Heart left ventricle (tissue), 16 donors: ENCODE measurements around the gene GLI2. TPM values are rescaled to one million over a fixed set of nuclear protein-coding genes. Genes with fewer than 3 reads are reported as not detected.

ENCODE experiments used
- ATAC-seq, 4 donors: fragments of 200-7000 bp; cut with Tn5 transposase; one replicate each; pipeline ENCODE4 v1.9.1; 2020 to 2022; ENCODE audit warnings: moderate library complexity in 4 of 4, mild to moderate bottlenecking in 3 of 4, moderate number of reproducible peaks in 1 of 4
- DNase-seq, 5 donors: peaks; one replicate each; pipeline ENCODE4 v3.0.0-alpha.2; 2020
- H3K27ac ChIP-seq, 12 donors: fragments of 200-600 bp; sonication (generic) in 4 of 12; one replicate each; pipeline versions ENCODE4 v1.5.0 to v1.8.0; 2016 to 2022; ENCODE audit warnings: mild to moderate bottlenecking in 2 of 12
- H3K27me3 ChIP-seq, 9 donors: fragments of 200-600 bp; sonication (generic) in 2 of 9; one replicate each; pipeline versions ENCODE4 v1.5.1 to v1.8.0; 2016 to 2022; ENCODE audit warnings: mild to moderate bottlenecking in 3 of 9
- H3K36me3 ChIP-seq, 9 donors: fragments of 200-600 bp; sonication (generic) in 2 of 9; one replicate each; pipeline versions ENCODE4 v1.5.0 to v1.8.0; 2018 to 2022; ENCODE audit warnings: mild to moderate bottlenecking in 2 of 9
- H3K4me1 ChIP-seq, 12 donors: fragments of 200-600 bp; sonication (generic) in 4 of 12; one replicate each; pipeline versions ENCODE4 v1.5.0 to v1.8.0; 2016 to 2022; ENCODE audit warnings: mild to moderate bottlenecking in 3 of 12
- H3K4me3 ChIP-seq, 12 donors: fragments of 200-600 bp; sonication (generic) in 4 of 12; one replicate each; pipeline versions ENCODE4 v1.5.0 to v1.8.0; 2017 to 2022; ENCODE audit warnings: mild to moderate bottlenecking in 9 of 12, moderate library complexity in 4 of 12
- H3K9me3 ChIP-seq, 12 donors: fragments of 200-600 bp; sonication (generic) in 4 of 12; one replicate each; pipeline versions ENCODE4 v1.5.0 to v1.8.0; 2016 to 2022; ENCODE audit warnings: mild to moderate bottlenecking in 1 of 12
- POLR2A ChIP-seq, 2 donors: fragments of 450-650 bp; IDR thresholded peaks; one replicate each; pipeline ENCODE4 v1.6.1; 2017; ENCODE audit warnings: antibody characterized with exemption in 2 of 2, mild to moderate bottlenecking in 2 of 2, moderate library complexity in 2 of 2
- WGBS, 4 donors: extraction: QIAGEN DNeasy Blood & Tissue Kit in 2 of 4; methylation state at CpG; one replicate each; pipeline versions ENCODE4 v1.1.5 to v1.1.7; 2013 to 2018; 5-methylcytosine and 5-hydroxymethylcytosine counted together
- intact Hi-C, 10 donors: fragments of 100-400 bp; cut with DNase I; formaldehyde crosslinking; loops; one replicate each; pipeline versions ENCODE4 v1.11.1 to v1.14.2; 2022
- polyA plus RNA-seq, 2 donors: library from polyadenylated mRNA; stranded (reverse); fragments of 200-250 nt; gene quantifications; one replicate each; pipeline ENCODE4 v1.2.3, GENCODE V29; 2013
- total RNA-seq, 9 donors: library from RNA; depleted of rRNA in 2 of 9; stranded (reverse); fragments of >200 nt in 2 of 9; fragmentation: NEBNext Ultra II Directional in 3 of 9; extraction: Animal tissue kit (Norgen Biotek cat#: 25700) in 3 of 9; gene quantifications; one replicate each; pipeline versions ENCODE4 v1.1.0 to v1.2.4, GENCODE V29; 2016 to 2023
- TF ChIP-seq, protein P1 (sequence below), 12 donors: fragments of 200-600 bp; sonication (generic) in 4 of 12; IDR thresholded peaks; one replicate each; pipeline versions ENCODE4 v1.5.0 to v1.8.0; 2018 to 2022; ENCODE audit warnings: antibody characterized with exemption in 12 of 12, mild to moderate bottlenecking in 5 of 12
- donor health status: ischemic (EF 13 %, LVEDD 7.1; RV severe dilation, severe dysfunction).
- donor health status: healthy with polysubstance abuse.
- donor health status: DM: no; HTN: yes; CAD: no.
- donor health status: DM: no; HTN: no; CAD: no.
- donor health status: ischemic (EF 25% LVEDD 6.9; RV normal size, moderate dysfunction).
- donor health status: ischemic (EF 25% LVEDD 5.7; RV mildly dilated, moderate dysfunction).
- donor health status: healthy.
- donor health status: DM: yes; HTN: yes; CAD: no.
- donor health status: ischemic (EF 35%, LVEDD 5.7; RV mildly dilated, moderate dysfunction).
- donor health status: nonischemic (EF 11% LVEDD 7.7; RV severe dilation, severe dysfunction).
- donor health status: DM: yes; HTN: yes; CAD: no.
- donor health status: PGD.
- donor health status: ischemic (EF 29% LVEDD 5.4; RV normal size, mild dysfunction).
- donor health status: nonischemic (EF 23%, LVEDD 6.1; RV moderate dilation, normal function).

The GLI2 gene
- total and polyA plus RNA-seq, 11 donors = 0.30 to 4.1 (median 1.0) TPM

DNA sequence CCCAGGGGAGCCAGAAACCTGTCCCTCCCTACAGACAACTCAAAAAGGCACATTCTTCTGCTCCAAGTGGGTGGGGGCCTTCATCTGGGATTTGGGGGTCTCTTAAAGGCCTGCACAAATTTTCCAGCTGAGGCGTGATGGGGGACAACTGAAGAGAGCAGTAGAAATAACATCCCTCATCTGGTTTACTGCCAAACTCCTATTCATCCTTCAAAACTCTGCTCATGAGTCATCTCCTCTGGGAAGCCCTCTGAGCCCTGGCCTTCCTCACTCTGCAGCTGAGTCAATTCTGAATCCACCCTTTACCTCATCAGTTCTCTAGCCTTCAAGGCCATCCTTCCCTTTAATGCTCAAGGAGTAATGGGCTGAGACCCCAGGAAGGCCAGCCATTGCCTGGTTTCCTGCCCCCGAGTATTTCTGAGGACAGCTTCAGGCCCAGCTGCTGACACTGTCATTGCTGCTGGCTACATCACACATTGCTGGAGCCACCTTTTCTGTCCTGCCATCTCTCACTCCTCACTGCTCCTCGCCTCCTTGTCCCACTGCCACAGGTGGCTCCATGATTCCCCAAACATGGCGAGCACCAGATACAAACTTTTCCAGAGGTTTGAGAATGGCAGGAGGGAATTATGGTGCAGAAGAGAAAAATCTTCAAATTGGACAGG, 32.2 kb upstream of the GLI2 start:
- 80 to 88% (median 84%) methylated on average over 4 of the region's 4 CpGs for WGBS, 4 donors
- no peak overlapping the region for H3K27ac ChIP-seq
- peaks cover 0 to 15% (median 0%) of the 10 kb centered on the region in 9 donors for H3K27me3 ChIP-seq
- no peaks in the 10 kb centered on the region for H3K9me3 ChIP-seq
- intact Hi-C loops = loop anchor here in 1 of 10 donors (10.0 kb wide), 1 partner anchor 631 kb away; no protein-coding TSS in a partner anchor
- no peak overlapping the region for H3K4me3 ChIP-seq
- ATAC-seq = peak in 1 of 4 donors; percentile 54
- no peaks in the 10 kb centered on the region for H3K36me3 ChIP-seq
- no peaks in the 10 kb centered on the region for H3K4me1 ChIP-seq
- DNase-seq = no peak
- no peak for TF ChIP-seq POLR2A (IDR thresholded peaks at IDR 0.05)
- TF ChIP-seq, protein P1, sequence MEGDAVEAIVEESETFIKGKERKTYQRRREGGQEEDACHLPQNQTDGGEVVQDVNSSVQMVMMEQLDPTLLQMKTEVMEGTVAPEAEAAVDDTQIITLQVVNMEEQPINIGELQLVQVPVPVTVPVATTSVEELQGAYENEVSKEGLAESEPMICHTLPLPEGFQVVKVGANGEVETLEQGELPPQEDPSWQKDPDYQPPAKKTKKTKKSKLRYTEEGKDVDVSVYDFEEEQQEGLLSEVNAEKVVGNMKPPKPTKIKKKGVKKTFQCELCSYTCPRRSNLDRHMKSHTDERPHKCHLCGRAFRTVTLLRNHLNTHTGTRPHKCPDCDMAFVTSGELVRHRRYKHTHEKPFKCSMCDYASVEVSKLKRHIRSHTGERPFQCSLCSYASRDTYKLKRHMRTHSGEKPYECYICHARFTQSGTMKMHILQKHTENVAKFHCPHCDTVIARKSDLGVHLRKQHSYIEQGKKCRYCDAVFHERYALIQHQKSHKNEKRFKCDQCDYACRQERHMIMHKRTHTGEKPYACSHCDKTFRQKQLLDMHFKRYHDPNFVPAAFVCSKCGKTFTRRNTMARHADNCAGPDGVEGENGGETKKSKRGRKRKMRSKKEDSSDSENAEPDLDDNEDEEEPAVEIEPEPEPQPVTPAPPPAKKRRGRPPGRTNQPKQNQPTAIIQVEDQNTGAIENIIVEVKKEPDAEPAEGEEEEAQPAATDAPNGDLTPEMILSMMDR (IDR thresholded peaks at IDR 0.05) = no peak

DNA sequence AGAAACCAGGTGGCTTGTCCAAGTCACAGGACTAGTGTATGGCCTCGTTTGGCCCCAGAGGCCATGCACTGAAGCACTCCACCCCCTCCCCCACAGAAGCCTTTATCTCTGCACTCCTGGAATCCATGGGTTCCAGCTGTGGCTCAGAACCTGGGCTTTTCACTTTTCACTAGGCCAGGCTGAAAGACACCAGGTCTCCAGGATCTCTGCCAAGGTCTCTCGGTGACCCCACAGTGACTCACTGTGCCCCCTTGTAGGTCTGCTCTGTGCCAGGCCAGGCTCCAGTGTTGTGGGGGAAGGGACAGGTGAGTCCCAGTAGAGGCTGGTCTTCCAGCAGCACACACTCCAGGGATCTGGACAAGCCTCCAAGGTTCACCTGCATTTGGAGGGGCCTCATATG, 31.0 kb upstream of the GLI2 start:
- TF ChIP-seq POLR2A (IDR thresholded peaks at IDR 0.05) = no peak
- TF ChIP-seq, protein P1 (IDR thresholded peaks at IDR 0.05) = no peak
- Histone ChIP-seq H3K9me3 (no peaks in the 10 kb centered on the region), H3K27ac (no peak overlapping the region), H3K27me3 (peaks cover 0 to 10% (median 0%) of the 10 kb centered on the region in 9 donors), H3K4me3 (no peak overlapping the region), H3K4me1 (no peaks in the 10 kb centered on the region), H3K36me3 (no peaks in the 10 kb centered on the region)
- DNase-seq (no peak), ATAC-seq (no peak)
- intact Hi-C loops = loop anchor here in 1 of 10 donors (10.0 kb wide), 1 partner anchor 630 kb away; no protein-coding TSS in a partner anchor
- 40 to 88% (median 58%) methylated on average over 2 of the region's 2 CpGs for WGBS, 4 donors

DNA sequence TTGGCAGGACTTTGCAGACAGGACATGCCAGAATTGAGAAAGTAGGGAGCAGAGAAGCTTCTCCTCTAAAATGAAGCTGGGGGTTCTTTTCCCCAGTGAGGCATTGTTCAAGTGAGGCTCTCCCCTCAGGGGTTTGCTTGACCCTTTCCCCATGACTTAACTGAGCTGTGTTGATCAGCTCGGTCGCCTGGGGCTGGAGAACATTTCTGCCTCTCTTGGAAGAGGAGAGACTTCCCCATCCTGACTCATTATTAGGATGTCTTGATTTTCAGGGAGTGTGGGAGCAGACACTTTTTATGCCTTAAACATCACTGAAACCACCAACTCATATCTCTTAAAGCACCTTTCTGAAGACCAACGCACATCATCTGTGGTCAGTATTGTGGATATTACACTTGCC, 27.9 kb upstream of the GLI2 start:
- H3K9me3 ChIP-seq = no peaks in the 10 kb centered on the region
- H3K4me3 ChIP-seq = no peak overlapping the region
- no peaks in the 10 kb centered on the region for H3K36me3 ChIP-seq
- WGBS, 4 donors = 79 to 100% (median 83%) methylated on average over 3 of the region's 3 CpGs
- no peak overlapping the region for H3K27ac ChIP-seq
- H3K4me1 ChIP-seq = no peaks in the 10 kb centered on the region
- H3K27me3 ChIP-seq = peaks cover 0 to 5% (median 0%) of the 10 kb centered on the region in 9 donors
- no peak for TF ChIP-seq POLR2A (IDR thresholded peaks at IDR 0.05)
- TF ChIP-seq, protein P1 (IDR thresholded peaks at IDR 0.05) = no peak
- ATAC-seq (no peak), DNase-seq (no peak)
- intact Hi-C loops = loop anchor here in 1 of 10 donors (10.0 kb wide), 1 partner anchor 627 kb away; no protein-coding TSS in a partner anchor

DNA sequence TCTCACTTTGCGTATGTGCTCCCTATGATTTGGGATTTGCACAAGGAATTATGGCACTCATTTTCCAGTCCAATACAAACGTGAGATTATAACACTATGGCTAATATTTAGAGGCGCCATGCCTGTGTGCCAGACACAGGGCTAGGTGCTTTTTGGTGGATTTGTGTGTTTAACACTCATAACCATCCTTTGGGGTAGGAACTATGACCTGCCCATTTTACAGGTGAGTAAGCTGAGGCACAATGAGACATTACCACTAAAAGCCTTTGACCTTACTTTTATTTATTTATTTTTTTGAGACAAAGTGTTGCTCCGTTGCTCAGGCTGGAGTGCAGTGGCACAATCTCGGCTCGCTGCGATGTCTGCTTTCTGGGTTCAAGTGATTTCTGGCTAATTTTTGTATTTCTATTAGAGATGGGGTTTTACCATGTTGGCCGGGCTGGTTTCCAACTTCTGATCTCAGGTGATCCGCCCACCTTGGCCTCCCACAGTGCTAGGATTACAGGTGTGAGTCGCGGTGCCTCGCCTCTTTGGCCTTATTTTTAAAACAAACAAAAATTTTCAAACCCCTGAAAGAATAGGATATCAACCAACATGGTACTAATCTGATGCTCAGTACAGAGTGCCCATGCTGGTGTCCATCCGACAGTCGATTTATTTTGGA, 26.6 kb upstream of the GLI2 start:
- H3K4me1 ChIP-seq = no peaks in the 10 kb centered on the region
- intact Hi-C loops = loop anchor here in 1 of 10 donors (10.0 kb wide), 1 partner anchor 626 kb away; no protein-coding TSS in a partner anchor
- TF ChIP-seq, protein P1 (IDR thresholded peaks at IDR 0.05) = no peak
- no peak for TF ChIP-seq POLR2A (IDR thresholded peaks at IDR 0.05)
- H3K4me3 ChIP-seq = no peak overlapping the region
- no peak overlapping the region for H3K27ac ChIP-seq
- peaks cover 0 to 10% (median 0%) of the 10 kb centered on the region in 9 donors for H3K27me3 ChIP-seq
- DNase-seq = no peak
- WGBS, 4 donors = 72 to 79% (median 79%) methylated on average over 14 of the region's 14 CpGs
- no peaks in the 10 kb centered on the region for H3K36me3 ChIP-seq
- no peaks in the 10 kb centered on the region for H3K9me3 ChIP-seq
- no peak for ATAC-seq
